Activated CD8-positive, alpha-beta memory T cell treated with anti-CD3 and anti-CD28 coated beads for 4 hours (primary cell): ENCODE results near the gene WNT5B.

Experiments used
- DNase-seq, 2 donors: peaks; one replicate each; pipeline ENCODE4 v3.0.0-alpha.2; 2020; ENCODE audit warnings: low read depth in 2 of 2

WNT5B gene

DNA sequence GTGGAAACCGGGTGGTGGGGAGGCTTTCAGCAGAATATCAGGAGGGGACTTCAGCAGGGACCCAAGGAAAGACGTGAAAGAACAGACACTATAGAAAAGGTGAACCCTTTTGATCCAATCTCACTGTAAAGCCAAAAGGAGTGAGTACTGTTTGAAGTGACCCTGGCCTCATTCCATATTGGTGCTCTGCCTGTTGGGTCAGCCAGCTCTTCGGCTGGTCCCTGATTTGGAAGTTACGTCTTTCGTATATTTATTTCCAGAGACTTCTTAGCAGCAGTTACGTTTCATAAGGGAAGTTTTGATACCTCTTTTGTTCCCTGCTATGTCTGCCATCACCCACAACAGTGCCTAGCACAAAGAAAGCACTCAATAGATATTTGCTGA, 21.9 kb downstream of the WNT5B start:
- no peak for DNase-seq

DNA sequence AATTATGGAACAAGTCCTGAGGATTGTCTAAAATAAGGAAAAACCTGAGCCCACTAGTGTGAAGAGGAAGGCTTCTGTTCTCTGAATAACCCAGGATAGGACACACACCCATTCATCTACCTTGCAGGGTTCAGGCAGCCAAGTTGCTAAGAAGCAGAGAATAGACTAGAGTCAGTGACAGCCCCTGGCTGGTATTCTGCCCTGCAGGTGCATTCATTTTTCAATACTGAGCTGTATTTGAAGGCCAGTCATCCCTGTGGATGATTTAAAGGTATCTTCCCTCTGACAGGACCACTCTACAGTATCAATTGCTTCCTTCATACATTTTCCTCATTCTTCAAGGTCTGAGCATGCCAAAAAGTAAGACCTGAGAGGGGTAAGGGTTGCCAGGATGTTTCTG, 22.9 kb downstream of the WNT5B start:
- DNase-seq: no peak

DNA sequence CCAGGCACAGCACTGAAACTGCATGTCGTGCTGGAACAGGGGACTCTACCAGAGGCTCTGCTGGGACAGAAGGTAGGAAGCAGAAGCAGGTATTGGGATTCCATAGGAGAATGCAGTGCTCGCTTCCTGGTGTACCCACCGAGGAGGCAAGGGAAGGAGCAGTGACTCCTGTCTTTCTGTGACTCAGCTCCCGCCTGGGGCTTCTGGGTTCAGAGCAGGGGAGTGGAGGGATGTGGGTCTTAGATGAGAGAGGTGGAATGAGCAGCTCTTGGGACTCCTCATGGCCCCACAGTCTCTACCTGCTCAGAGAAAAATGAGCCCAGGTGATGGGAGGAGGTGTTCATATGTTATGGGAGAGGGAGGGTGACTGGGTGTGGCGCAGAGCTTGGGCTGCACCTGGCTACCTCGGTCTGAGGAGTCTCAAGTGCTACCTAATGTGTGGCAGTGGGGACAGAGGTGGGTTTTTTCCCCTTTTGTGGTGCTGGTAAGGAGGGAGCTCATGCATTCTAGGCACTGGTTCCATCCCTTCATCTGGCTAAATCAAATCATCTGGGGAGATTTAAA, 26.3 kb downstream of the WNT5B start:
- no peak for DNase-seq

DNA sequence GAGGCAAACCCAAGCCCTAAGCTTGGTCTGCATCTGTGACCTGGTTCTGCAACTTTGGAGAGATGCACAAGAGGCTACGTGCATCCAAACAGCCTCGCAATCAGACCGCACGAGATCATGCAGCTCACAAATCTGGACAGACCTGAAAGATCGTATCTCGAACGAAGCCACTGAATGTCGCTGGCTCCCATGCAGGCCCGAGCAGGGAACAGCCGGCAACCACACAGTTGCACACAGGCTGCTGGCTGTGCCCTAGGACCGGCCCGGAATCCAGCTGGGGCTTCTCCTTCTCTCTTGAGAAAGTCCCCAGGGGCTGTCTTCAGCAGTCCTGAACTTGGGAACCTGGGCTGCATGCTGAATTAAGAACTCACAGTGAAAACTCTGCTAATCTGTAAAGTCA, 27.9 kb downstream of the WNT5B start:
- DNase-seq: no peak

DNA sequence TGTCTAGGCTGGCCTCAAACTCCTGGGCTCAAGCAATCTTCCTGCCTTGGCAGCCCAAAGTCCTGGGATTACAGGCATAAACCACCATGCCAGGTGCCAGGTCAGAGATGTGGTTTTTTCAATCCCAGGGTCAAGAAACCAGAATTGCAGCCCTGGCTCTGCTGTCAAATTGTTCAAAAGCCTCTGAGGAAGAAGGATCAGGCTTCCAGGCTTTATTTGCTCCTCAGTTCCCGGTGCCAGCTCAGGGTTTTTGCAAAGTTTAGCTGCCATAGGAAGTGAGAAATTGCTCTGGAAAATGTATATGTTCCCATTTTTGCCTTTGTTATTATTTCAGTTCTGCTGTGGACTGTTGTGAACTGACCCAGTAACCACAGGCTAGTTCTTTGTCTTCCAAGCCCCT, 28.7 kb downstream of the WNT5B start:
- DNase-seq: no peak

DNA sequence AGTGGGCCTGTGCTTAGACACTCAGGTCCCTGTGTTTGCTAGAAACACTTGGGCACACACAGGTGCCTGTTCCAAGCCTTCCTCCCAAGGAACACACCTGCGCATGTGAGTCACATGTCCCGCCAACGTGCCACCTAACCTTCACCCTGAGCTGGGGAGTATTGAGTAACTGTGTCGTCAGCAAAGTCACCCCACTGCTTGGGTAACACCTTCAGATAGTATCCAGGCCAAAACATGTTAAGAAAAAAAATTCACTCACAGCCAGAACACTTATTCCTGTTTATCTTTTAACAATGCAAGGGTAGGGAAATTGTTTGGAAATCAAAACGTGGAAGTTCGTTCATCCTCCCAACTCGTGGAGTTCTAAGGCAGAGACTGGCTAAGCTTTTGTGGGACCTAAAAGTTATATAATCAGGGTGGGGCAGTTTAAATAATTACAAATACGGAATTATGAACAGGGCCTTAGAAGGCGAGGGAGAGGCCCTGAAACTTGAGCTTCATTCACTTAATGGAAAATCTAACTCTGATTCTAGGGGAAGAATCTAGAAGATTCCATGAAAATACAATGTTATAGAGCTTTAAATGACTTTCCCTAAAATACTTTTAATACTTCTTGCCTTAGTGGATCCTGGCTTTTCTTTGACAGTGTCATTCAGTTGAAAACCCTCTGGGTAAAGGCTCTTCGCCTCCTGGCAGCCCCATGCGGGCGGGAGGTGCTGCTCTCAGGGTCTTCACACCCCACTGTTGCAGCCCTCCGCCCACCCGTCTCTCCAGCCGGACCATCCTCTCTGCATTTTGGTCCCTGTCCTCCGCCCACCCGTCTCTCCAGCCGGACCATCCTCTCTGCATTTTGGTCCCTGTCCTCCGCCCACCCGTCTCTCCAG, 31.5 kb downstream of the WNT5B start:
- peak; percentile 28 to 58 for DNase-seq

DNA sequence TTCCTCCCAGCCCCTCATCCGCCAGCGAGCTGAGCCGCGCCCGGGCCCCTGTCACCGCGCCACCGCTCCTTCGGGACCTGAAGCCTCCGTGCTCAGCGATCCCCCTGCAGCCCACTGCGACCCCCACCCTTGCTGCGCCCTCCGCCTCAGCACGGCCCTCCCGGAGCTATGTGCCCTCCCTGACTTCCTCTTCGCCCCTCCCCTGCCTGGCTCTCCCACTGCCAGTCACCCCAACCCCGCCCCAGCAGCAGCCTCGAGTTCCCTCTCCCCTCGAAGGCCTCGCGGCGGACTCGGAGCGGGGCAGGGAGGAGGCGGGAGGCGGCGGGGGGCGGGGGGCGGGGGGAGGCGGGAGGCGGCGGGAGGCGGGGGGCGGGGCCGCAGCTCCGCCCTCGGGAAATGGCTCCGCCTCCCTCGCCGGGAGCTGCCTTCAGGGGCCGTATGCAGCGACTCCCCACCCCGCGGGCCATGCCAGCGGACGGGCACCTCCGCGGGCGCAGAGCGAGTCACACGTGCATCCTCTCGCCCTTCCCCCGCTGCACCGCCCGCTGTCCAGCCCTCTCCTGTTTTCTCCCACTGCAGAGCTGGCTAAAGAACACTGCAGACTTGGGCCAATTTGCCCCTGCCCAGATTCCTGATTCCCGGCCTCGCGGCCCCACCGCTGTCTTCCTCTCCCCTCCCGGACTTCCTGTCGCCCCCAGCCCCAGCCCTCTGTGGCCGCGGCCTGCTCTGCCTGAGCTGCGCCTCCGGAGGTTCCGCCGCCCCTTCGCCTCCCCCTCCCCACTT, 32.7 kb downstream of the WNT5B start:
- peak; percentile 56 to 65 for DNase-seq

DNA sequence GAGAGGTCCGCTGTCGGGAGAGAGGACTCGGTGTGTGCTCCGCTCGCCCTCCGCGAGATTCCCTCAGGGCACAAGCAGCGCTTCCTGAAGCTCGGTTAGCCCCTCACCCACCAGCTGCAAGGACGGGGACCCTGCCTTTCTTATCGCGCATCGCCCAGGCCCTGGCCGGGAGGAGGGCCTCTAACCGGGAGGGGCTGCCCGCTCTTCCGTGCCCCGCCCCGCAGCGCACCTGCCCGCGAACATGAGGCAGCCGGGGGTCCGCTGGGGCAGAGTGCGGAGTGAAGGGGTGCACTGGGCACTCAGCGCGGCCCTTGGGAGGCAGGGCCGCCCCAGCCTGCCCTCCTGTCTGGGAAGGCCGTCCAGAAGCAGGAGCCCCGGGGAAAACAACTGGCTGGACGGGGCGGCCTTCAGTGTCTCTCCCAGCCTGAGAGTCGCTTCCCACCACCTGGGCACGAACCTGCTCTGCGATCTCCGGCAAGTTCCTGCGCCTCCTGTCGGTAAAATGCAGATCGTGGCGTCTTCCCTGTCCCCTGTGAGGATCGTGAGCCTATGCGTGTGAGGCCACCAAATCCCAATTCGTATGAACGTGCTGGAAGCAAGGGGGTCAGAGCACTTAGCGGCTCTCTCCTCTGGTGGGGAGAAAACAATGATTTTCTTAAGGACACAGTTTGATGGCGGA, 33.9 kb downstream of the WNT5B start:
- DNase-seq: no peak

DNA sequence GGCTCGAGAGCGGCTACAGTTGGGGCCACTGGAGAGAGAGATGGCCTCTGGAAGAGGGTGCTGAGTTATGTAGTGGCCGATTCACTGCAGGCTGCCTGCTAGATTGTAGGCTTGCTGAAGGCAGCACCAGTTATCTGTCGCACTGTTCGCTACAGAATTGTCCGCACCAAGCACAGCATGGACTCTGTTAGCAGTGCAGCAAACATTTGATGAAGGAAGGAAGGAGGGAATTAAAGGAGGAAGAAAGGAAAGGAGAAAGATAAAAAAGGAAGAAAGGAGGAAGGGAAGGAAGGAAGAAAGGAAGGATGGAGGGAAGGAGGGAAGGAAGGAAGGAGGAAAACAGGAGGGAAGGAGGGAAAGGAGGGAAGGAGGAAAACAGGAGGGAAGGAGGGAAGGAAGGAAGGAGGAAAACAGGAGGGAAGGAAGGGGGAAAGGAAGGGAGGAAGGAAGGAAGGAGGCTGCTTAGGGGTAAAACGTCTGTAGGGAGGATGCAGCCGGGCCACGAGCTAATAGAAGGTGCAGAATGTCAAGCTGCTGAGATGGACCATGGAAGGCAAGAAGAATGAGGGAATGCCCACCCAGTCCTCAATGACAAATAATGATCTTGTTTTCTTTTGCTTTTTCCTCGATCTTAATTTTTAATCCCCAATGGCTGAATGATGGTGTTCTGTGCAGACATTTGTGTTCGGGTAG, 34.6 kb downstream of the WNT5B start:
- DNase-seq: no peak

DNA sequence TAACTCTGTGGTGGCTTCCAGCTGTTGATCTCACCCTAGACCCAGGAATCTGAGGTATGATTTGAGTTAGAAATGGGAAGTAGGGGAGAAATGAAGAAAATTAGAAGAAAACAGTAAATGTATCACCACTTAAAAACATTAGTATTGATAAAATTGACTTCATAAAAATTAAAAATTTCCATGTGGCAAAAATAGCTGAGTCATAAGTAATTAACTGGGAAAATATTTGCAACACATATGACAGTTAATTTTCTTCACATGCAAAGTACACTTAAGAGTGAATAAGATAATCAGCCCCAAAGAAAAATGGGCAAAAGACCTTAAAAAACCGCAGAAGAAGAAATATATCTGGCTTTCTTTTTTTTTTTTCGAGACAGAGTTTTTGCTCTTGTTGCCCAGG, 36.3 kb downstream of the WNT5B start:
- DNase-seq: no peak

DNA sequence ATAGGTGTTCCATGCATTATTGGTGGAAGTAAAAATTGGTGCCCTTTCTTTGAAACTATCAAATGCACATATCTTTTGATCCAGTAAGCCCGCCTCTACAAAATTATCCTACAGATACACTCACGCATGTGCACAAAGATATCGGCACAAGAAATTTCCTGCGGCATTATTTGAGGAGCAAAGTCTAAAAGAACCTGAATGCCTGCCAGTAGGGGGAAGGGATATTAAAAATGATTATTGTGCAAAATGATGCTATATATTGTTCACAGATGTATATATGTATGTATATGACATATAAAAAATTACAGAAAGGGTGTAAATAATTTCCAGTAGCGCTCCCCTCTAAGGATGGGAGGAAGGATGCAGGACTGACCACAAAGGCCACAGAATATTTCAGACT, 37.2 kb downstream of the WNT5B start:
- no peak for DNase-seq

DNA sequence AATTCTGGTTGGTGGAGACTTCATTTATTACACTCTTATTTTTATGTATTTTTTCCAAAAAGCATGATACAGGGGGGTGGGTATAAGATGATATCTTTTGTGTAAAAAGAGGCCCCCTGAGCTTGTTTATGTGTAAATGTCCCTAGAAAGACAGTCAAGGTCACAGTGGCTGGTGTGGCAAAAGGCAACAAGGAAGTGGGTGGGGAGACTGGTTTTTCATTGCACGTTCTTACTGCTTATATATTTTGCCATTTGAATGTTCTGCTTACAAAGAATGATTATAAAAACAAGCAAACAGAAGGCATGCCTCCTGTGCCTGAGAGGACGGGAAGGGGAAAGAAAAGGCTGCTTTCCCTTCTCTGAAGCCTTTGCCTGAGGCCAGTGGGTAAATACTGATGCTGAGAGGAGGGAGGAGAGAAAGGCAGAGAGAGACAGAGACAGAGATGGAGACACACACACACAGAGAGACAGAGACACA, 37.7 kb downstream of the WNT5B start:
- DNase-seq: no peak

DNA sequence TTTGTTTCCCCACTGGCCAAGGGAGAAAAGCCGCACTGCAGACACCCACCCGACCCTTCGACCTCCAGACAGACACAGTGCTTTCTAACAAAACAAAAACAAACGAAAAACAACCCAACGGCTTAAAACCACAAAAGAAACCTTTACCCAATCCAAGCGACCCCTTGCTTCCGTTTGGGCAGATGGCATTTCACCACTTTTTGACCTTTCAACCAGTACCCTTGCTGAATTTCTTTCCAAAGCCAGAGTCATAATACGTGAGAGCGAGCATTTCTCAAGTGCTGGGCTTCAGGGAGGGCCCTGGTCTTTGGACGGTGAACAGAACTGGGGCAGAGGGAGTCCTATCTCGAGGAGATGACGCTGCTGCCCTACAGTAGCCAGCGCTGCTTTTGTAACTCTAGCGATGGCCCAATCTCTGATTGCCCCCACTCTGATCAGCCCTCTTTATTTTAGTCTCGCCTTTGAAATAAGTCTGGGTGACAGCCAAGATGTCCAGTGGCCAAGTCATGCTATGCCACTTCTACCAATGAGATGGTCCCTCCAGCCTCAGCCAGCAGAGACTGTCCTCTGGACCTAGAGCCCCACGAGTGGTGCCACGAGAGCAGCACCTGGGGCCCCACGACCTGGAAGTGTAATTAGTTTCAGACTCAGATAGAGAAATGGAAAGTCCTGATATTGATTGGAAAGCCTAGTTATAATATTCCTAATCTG, 40.0 kb downstream of the WNT5B start:
- no peak for DNase-seq

DNA sequence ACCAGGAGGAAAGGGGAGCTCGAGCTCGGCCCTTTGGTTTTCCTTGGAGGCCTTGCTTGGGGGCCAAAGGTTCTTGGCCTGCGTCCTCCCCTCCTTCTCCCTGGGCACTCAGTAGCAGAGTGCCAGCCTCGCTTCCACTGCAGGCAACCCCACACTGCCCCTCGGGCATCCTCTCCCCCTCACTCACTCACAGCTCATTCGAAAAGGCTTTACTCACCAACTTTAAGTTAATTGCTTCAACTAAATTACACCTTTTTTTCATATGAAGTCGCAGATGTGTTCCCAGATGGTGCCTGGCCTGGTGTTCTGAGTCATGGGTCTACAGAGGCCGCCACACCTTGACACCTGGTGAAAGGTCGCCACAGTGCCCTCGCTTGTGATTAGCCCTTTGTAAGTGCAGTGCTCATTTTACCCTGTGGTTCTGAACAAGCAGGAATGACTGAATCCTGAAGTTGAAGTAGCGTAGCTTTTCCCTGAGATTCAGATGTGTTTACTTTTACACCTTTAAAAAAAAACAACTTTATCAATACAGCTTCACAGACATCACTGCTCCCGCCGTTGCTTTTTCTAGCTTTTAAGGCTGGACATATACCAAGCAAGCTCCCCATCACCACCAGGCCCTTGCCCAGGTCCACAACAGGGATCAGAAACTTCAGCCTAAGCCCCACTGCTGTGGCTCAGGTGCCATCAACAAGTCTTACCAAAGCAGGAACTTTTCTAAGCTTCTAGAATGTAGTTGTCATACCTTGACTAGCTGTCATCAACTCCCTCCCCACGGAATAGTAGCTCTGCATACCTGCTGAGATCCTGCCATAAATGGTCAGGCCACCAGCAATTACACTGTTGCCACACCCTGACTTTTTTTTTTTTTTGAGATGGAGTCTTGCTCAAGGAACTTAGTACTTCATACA, 41.6 kb downstream of the WNT5B start:
- no peak for DNase-seq

DNA sequence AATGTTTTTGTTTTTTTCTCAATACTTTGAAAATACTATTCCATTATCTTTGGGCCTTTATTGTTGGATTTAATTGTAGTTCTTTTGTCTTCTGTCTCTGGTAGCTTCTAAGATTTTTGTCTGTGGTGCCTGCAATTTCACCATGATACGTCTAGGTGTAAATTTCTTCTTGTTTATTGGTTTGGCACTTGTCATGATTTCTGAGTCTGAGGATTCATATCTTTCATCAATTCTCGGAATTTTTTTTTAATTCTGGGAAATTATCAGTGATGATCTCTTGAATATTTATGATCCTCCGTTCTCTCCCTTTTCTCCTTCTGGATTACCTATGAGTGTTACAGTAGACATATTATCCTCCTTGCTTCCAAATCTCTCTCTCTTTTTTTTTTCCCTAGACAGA, 47.0 kb downstream of the WNT5B start:
- no peak for DNase-seq

DNA sequence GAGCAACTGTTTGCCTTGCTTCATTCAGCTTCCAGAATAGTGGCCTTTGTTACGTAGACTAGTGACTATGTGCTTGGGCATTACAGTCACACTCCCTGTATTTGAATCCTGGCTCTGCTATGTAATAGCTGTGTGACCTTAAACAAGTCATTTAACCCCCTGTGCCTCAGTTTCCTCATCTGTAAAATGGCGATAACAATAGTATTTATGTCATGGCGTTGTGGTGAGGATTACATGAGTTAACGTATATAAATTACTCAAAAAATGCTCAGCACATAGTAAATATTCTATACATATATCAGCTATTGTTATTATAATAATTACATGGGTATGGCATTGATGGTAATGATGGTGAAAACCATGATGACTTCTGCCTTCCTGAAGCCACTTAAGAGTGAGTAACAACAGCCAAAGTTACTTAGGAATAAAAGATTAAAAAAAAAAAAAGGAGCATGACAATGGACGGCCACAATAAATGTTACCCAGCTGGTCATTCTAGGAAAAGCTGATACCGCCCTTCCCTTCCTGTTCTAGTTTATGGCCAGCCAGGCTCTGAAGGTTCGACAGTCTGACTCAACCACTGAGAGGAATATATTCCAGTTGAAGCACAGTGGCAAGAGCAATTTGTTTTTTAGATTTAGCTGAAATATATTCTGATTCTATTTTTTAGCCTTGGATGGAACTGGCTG, 51.9 kb downstream of the WNT5B start:
- DNase-seq: no peak

DNA sequence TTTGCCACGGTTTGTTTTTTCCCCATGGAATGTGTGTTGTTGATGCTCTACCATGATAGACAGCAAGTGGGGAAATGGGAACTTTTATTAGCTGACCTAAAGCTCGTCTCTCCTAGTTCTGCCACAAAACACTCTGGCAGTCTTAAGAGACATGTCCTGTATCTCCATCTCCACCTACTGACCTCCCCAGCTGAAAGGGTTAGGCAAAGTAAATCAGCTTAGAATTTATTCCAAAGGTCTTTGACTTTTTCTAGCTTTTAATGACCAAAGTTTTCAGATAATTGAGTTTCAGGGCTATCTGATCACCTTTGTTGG, 52.4 kb downstream of the WNT5B start:
- no peak for DNase-seq

DNA sequence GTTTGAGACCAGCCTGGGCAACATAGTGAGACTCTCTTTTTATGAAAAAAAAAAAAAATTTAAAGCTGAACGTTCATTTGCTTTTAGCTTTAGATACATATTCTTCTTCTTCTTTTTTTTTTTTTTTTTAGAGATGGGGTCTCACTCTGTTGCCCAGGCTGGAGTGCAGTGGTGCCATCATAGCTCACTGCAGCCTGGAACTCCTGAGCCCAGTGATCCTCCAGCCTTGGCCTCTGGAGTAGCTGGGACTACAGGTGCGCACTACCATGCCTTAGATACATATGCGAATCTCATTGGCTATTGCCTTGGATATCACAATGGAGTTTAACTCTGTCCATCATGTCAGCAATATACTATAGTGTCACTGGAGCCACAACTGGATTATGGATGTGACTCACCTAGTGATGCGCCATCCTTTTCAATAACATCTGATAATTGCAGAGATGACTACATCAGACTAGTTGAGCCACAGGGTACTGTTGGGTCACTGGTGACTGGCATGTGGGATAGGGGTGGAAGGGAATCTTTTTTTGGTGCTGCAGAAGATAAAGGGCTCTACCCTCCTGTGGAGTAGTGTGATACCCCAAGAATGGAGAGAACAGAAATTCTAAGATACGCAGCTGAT, 59.2 kb downstream of the WNT5B start:
- no peak for DNase-seq

DNA sequence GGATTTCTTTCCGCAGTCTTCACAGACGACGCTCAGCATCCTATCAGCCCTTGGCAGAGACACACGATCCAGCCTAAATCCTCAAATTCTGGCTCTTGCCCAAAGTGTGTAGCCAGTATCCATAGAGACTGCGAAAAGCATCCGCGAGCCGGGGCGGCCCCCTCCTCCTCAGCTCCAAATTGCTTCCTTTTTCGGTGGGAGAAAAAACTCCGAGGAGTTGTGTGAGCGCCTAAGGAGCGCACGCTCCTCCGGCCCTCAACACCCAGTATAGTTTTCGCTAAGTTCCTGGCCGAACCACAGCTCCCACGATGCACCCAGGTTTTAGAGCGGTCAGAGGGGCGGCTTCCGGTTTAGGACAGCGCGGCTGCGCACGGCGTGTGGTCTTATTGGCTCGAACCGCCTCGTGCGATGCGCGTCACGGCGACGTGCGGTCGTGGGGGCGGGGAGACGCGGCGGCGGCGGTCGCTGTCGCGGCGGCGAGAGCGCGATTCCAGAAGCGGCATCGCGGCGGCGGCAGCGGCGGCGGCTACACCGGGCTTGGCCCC, 61.6 kb downstream of the WNT5B start, which contains the start of gene ADIPOR2:
Gene ADIPOR2, plus strand, starts transcription at position 493 of the 545 bp plus-strand sequence. CDS start 63,274 bp downstream, outside the sequence.
- DNase-seq: peak; percentile 87 to 90
